Embryonic facial prominence (tissue), 1 donor: ENCODE measurements around the gene LRRC10.

ENCODE experiments used
- DNase-seq: peaks from one replicate; pipeline ENCODE4 v3.0.0-alpha.2; 2016; ENCODE audit errors: extremely low spot score

LRRC10 gene, protein sequence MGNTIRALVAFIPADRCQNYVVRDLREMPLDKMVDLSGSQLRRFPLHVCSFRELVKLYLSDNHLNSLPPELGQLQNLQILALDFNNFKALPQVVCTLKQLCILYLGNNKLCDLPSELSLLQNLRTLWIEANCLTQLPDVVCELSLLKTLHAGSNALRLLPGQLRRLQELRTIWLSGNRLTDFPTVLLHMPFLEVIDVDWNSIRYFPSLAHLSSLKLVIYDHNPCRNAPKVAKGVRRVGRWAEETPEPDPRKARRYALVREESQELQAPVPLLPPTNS

DNA sequence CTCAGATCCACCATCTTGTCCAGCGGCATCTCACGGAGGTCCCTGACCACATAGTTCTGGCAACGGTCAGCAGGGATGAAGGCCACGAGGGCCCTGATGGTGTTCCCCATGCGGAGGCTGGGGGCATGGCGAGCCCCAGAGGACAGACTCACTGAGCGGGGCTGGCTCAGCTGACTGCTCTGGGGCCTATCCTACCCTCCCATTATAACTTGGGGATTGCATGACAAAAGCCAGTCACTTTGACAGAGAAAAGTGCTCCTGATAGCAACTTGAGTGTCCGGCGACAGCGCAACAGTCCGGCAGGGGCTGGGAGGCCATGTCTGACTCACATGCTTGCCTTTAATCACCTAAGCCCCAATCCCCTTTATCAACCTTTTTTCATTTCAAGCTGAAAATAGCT, at the start of gene LRRC10:
Gene LRRC10, minus strand, starts transcription at position 179 of the 400 bp plus-strand sequence. Its CDS starts 69 bp downstream, at position 110.
- DNase-seq: no peak

DNA sequence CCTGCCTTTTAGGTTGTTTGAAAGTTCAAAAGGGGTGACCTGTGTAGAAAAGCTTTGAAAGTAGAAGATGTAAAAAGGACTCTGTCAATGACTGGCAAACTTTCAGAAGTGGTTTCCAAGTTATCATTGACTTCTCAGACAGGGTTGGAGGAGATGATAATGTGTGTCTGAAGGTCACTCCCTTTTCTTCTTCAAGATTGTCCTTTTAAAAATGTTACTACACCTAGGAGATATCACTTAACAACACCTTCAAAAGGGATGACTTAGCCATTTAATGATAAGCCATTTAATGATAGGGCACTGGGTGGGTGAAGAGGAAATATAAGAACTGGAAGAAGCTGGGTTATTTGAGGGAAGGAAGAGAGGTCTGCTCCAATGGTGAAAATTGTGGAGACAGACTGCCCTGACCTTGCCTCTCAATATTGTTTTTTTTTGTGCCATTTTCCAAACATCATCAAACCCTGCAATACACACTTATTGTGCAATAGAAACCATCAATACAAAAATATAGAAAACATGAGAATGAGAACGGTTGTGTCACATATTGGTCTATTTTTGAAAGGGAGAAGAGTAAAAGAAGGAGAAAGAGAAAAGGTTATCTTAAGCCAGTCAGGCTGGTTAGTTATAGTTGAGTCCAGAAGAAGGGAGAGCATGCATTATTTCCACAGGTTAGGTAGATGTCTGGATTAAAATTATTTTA, 49.6 kb upstream of the LRRC10 start:
- no peak for DNase-seq

DNA sequence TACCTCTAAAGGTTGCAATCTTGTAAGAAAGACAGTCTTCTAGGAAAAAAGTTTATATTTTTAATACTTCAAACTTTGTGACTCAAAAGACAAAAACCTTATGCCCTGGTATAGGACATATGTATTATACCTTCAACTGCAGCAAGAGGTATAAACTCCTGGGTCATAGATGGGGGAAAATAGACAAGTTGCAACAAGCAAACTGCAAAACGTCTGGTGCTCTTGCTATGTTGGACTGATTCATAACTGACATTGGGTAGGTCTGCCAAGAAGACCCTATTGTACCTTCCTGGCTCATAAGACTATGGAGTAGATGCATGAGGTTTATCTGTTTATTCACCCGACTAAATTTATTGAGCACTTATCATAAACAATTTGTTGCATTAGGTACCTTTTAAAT, 47.5 kb upstream of the LRRC10 start:
- DNase-seq: no peak

DNA sequence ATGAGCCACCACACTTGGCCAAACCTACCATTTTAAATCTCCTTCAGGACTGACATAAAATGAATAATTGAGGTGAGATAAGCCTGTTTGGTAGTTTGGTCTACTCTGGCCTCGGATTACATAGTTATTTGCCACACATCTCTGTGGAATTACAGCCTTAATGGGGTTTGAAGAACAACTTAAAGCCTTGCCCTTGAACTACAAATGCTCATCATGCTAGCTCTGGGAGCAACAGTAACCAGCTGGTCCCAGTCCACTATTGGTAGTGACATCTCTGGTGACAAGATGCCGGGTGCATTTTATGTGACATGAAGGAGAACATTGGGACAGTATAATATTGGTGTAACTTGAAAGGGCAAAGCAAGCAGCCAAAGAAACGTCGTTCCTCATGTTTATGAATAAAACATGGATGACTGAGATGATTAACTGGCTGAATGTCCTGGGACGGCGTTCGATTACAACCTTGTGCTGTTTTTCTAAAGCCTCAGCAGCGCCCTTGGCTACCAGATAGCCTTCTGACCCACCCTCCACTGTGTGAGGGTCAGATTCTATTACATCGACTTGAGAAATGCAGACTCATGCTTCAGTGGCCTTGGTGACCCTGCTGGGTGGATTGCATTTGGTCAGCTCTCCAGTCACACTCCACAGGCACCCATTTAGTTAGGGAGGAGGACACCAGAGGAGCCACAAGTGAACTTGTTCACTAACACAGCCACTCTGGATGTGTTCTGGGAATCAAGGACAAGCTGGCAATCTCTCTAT, 46.9 kb upstream of the LRRC10 start:
- no peak for DNase-seq

GRCh38 chr12:69655616-69656340, 45.1 kb upstream of the LRRC10 start:
- DNase-seq: no peak

DNA sequence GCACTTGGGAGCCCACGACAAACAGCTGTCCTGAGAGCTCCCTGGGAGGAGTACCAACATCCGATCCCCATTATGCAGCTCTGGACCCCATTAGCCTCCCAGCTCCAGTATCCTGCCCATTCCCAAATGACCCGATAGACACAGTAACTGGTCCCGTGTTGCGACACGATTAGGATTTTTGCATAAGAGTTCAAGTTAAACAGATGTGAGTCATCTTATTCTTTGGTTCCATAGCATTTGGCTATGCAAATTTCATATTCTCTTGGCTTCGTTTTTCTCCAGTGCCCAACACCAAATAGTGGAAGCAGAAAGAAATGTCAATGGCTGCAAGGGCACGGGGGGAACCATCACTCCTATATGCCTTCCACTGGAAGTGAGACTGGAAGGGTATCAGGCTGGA, 43.0 kb upstream of the LRRC10 start:
- DNase-seq: no peak

GRCh38 chr12:69651922-69652321, 41.2 kb upstream of the LRRC10 start:
- DNase-seq: no peak

- no peak for DNase-seq
Measured at GRCh38 chr12:69649529-69649928, 38.8 kb upstream of the LRRC10 start.

GRCh38 chr12:69648476-69648875, 37.8 kb upstream of the LRRC10 start:
- no peak for DNase-seq

DNA sequence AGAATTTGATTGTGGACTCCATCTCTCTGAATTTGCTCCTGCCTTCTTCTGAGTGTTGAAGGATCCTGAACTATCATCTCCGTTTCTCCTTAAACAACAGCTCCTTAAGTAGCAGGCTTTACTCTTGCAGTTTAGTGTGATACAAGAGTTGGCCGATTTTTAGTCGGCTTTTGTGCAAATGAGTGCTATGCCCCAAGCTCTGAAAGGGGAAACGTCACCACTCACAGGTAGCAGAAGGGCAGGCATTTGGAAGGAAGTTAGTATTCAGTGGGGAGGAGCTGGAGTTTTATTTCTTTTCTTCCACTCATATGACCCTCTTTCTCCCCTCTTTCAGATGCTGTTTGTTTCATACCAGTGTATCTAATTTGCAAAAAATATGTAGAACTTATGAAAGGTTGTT, 36.5 kb upstream of the LRRC10 start:
- DNase-seq: no peak

- no peak for DNase-seq
Measured at GRCh38 chr12:69645031-69645430, 34.3 kb upstream of the LRRC10 start.

DNA sequence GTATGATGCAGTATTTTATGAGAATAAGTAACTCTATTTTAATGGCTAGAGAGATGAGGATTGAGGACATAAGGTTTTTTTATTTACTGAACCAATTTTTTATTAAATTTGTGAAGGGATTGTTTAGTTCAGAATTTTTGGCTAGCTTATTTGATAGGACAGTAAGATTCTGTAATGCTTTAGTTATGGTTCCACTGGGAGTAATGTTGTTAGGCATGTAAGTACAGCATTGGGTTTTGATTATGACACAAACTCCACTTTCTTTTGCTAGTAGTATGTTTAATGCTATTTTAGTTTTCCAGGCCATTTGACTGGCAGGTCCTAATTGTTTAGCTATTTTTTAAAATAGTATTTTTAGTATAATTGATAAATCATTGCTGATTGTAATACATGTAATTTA, 33.8 kb upstream of the LRRC10 start:
- no peak for DNase-seq

- DNase-seq: no peak
Measured at GRCh38 chr12:69642531-69642930, 31.8 kb upstream of the LRRC10 start.

DNA sequence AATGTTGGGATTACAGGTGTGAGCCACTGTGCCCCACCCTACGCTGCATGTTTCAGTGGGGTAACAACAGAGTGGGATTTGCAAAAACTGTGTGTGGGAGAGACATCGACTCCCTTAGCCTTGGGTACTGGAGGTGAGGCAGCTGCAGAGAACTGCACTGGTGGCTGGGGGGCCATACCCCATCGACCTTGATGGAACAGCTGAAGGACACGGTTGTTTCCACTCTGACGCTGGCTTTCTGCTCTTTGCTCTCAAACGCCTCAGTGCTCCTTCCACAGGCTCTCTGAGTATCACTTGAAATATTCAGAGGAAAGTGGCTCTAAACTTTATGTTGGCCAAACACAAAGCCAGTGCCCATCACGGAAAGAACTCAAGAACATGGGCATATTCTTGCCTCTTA, 30.8 kb upstream of the LRRC10 start:
- no peak for DNase-seq

GRCh38 chr12:69639400-69640016, 28.8 kb upstream of the LRRC10 start:
- no peak for DNase-seq

- no peak for DNase-seq
Measured at GRCh38 chr12:69633061-69633460, 22.4 kb upstream of the LRRC10 start.

DNA sequence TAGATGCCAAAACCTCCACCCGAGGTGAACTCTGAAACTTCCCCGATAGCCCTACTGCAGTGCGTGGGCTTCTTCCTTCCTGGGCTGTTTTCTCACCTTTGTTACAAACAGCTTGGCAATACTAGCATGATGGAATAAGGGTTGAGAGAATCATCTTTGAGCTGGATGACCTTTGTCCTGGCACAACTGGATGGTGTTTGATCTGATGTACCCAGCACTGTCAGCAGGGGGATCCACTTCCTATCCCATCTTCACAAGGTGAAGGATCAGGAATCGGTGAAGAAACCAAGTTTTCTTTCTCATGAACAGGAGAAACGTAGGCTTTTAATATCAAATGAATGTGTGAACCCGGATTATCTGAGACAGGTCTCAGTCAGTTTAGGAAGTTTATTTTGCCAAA, 19.5 kb upstream of the LRRC10 start:
- no peak for DNase-seq

GRCh38 chr12:69627501-69627900, 16.8 kb upstream of the LRRC10 start:
- no peak for DNase-seq

DNA sequence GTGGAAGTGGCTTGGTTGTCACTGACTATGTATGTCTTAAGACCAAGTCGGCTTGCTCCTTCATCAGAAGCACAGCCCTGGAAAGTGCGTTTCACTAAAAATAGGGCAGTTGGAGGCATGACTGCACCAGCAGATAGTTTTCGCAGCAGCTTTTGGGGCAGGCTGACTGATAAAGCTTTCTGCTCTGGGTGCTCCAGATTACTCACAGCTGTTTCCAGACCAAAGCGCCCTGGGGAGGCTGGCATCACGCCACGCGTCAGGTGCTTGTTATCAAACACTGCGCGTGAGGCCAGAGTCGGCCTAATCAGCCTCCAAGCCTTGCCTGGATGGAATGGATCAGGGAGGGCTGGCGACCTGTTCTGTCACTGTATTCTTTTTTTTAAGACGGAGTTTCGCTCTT, 13.3 kb upstream of the LRRC10 start:
- DNase-seq: no peak

DNA sequence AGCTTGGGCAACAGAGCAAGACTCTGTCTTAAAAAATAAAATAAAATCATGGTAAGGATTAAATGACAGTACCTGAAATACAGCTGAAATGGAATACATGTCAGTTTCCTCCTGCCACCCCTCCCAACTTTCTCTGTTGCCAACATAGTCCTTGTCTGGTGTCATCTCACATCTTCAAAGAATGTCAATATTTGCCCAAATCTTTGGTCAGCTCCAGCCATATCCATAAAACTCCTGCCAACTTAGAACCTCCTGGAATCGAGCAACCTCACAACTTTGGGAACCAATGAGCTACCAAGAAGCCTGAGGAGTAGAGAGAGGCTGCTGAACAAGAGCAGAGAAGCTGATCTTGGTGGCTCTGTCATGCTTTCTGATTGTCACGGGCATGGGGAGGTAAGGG, 10.8 kb upstream of the LRRC10 start:
- no peak for DNase-seq

DNA sequence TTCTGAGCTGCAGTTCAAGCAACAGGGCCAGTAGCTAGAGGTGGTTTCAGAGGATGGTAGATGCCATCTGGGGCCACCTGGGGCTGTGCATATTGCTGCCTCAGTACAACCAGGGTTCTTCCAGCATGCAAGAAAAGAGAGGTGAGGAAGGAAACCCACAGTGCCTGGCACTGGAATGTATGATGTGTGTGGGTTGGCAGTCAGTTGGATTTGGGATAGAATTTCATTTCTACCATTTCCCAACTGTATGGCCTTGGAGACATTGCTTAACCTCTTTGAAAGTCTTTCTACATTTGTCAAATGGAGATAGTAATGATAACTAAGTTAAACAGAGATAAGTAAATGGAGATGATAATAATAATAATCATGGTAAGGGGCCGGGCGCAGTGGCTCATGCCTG, 10.2 kb upstream of the LRRC10 start:
- DNase-seq: no peak

GRCh38 chr12:69620077-69620476, 9.4 kb upstream of the LRRC10 start:
- no peak for DNase-seq
